ENCODE measurements around the gene PARVB. TPM values are rescaled to one million over a fixed set of nuclear protein-coding genes. Genes with fewer than 3 reads are reported as not detected.

The PARVB gene
- total and polyA plus RNA-seq, 12 donors: 46.7 to 201 (median 91.2) TPM

DNA sequence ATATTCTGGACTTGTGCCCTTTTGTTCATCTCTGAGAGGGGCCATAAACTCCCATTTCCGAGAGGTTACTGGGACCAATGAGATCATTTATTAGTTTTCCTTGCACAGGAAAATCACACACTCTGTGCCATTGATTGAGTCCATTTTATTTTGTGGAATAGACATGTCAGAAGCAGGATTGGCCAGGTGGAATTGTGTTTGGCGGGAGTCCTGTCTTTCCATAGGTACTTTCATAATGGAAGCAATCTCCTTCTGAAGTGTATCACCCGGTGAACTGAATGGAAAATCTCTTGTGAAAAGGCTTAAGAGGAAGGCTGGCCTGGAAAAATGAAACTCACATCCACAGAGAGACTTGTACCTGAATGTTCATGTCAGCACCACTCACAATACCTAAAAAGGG lies 93.6 kb downstream of the PARVB start:
- H3K36me3 ChIP-seq: peaks cover 0 to 43% (median 25%) of the 10 kb centered on the region in 9 donors
- DNase-seq (no peak), ATAC-seq (peak in 1 of 8 donors; percentile 22)
- no peaks in the 10 kb centered on the region for H3K27me3 ChIP-seq
- WGBS, 2 donors: 59 to 80% methylated on average over 3 of the region's 3 CpGs
- TF ChIP-seq, protein P1, sequence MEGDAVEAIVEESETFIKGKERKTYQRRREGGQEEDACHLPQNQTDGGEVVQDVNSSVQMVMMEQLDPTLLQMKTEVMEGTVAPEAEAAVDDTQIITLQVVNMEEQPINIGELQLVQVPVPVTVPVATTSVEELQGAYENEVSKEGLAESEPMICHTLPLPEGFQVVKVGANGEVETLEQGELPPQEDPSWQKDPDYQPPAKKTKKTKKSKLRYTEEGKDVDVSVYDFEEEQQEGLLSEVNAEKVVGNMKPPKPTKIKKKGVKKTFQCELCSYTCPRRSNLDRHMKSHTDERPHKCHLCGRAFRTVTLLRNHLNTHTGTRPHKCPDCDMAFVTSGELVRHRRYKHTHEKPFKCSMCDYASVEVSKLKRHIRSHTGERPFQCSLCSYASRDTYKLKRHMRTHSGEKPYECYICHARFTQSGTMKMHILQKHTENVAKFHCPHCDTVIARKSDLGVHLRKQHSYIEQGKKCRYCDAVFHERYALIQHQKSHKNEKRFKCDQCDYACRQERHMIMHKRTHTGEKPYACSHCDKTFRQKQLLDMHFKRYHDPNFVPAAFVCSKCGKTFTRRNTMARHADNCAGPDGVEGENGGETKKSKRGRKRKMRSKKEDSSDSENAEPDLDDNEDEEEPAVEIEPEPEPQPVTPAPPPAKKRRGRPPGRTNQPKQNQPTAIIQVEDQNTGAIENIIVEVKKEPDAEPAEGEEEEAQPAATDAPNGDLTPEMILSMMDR (IDR thresholded peaks at IDR 0.05): no peak
- H3K4me3 ChIP-seq: no peak overlapping the region
- peaks cover 0 to 17% (median 5%) of the 10 kb centered on the region in 9 donors for H3K4me1 ChIP-seq
- intact Hi-C loops (cut with DNase I): no loop called here
- peak overlapping the region in 6 of 10 donors; percentile 44 to 55 (median 50) for H3K27ac ChIP-seq
- H3K9me3 ChIP-seq: peaks cover 0 to 14% (median 0%) of the 10 kb centered on the region in 11 donors

DNA sequence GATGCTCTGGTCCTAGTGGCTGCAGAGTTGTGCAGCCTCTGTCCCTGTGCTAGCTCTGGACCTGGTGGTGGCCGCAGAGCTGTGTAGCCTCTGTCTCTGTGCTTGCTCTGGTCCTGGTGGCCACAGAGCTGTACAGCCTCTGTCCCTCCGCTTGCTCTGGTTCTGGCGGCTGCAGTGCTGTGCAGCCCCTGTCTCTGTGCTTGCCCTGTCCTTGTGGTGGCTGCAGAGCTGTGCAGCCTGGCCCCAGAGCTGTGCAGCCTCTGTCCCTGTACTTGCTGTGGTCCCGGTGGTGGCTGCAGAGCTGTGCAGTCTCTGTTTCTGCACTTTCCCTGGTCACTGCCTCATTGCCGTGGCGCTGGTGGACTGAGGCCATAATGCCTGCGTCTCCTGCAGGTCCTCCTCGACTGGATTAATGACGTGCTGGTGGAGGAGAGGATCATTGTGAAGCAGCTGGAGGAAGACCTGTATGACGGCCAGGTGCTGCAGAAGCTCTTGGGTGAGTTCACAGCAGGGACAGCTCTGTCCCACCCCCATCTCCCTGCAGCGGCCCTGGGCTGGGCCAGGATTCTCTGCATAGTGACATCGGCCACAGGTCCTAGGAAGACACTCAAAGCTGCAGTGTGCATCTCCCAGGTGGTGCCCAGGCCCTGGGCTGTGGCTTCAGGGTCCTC lies 94.7 kb downstream of the PARVB start:
- intact Hi-C loops (cut with DNase I): no loop called here
- Histone ChIP-seq H3K4me1 (peaks cover 0 to 17% (median 5%) of the 10 kb centered on the region in 9 donors), H3K9me3 (peaks cover 0 to 14% (median 0%) of the 10 kb centered on the region in 11 donors), H3K36me3 (peaks cover 0 to 43% (median 25%) of the 10 kb centered on the region in 9 donors), H3K27ac (no peak overlapping the region), H3K4me3 (no peak overlapping the region), H3K27me3 (no peaks in the 10 kb centered on the region)
- 85 to 87% methylated on average over 12 of the region's 12 CpGs for WGBS, 2 donors
- no peak for DNase-seq
- TF ChIP-seq, protein P1 (IDR thresholded peaks at IDR 0.05): no peak
- peak in 1 of 8 donors; percentile 15 for ATAC-seq

DNA sequence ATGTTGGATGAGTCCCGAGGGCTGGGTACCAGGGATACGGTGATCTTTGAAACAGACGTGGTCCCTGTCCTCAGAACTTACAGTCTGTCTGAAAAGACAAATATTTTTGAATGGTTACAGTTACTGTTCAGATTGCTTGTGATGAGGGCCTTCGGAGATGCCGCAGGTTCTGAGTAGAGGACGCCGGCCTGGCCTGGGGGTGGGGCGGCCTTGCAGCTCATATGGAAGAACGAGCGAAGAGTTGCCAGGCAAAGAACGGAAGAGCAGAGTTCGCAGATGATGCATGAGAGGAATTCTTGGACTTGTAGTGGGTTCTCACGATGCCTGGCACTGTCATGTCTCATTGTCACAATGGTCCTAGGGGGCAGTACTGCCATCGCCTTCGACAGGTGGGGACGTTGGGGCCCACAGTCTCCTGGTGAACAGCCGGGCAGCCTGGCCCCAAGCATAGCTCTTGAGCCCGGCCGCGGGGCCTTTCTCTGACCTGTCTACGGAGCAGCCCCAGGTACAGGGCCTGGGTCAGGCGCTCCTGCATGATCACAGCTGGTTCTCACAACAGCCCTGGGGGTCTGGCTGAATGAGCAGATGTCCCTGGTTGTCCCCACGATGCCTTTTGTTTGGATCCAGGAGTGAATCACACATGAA lies 95.7 kb downstream of the PARVB start:
- DNase-seq: no peak
- intact Hi-C loops (cut with DNase I): no loop called here
- no peak overlapping the region for H3K27ac ChIP-seq
- WGBS, 2 donors: 93 to 94% methylated on average over 23 of the region's 23 CpGs
- H3K9me3 ChIP-seq: peaks cover 0 to 14% (median 0%) of the 10 kb centered on the region in 11 donors
- H3K4me1 ChIP-seq: peaks cover 0 to 17% (median 5%) of the 10 kb centered on the region in 9 donors
- H3K27me3 ChIP-seq: no peaks in the 10 kb centered on the region
- ATAC-seq: no peak
- H3K36me3 ChIP-seq: peaks cover 0 to 43% (median 25%) of the 10 kb centered on the region in 9 donors
- H3K4me3 ChIP-seq: no peak overlapping the region
- TF ChIP-seq, protein P1 (IDR thresholded peaks at IDR 0.05): no peak

DNA sequence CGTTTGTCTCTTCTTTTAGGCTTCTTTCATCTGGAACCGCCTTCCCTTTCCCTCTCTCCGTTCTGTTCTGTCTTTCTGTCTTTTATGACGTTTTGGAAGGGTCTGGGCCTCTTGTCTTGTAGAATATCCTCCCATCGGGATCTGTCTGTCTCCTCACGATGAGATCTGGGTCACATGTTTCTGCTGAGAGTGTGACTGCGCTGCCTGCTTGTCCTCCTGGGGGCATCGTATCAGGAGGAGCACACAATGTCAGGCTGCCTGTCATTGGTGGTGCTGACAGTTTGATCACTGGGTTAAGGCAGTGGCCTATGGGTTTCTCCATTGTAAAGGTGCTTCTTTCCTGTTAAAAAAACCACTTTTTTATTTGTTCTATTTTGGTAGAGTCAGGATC lies 96.2 kb downstream of the PARVB start:
- Histone ChIP-seq H3K27me3 (no peaks in the 10 kb centered on the region), H3K27ac (no peak overlapping the region), H3K36me3 (peaks cover 0 to 43% (median 25%) of the 10 kb centered on the region in 9 donors), H3K4me3 (no peak overlapping the region), H3K4me1 (peaks cover 0 to 17% (median 5%) of the 10 kb centered on the region in 9 donors), H3K9me3 (peaks cover 0 to 14% (median 0%) of the 10 kb centered on the region in 11 donors)
- WGBS, 2 donors: 87 to 95% methylated on average over 8 of the region's 8 CpGs
- TF ChIP-seq, protein P1 (IDR thresholded peaks at IDR 0.05): no peak
- no peak for DNase-seq
- ATAC-seq: no peak
- intact Hi-C loops (cut with DNase I): no loop called here

Data from heart right ventricle (tissue), 16 donors.